Hepatocyte (in vitro differentiated cells): ENCODE measurements around the gene SNRNP25. TPM values are rescaled to one million over a fixed set of nuclear protein-coding genes. Genes with fewer than 3 reads are reported as not detected.
A peak's percentile ranks its signal among the peaks of the same experiment; 100 is the strongest.

Experiments used
- DNase-seq: peaks from one replicate; pipeline ENCODE4 v3.0.0-alpha.2; 2016; ENCODE audit warnings: low spot score
- H2AFZ ChIP-seq: fragments of 200-600 bp; sonication (generic); 2 replicates; pipeline ENCODE4 v1.6.0; 2016; ENCODE audit warnings: antibody characterized with exemption, mild to moderate bottlenecking
- H3K27ac ChIP-seq: fragments of 200-600 bp; sonication (generic); 2 replicates; pipeline ENCODE4 v1.5.1; 2016; ENCODE audit warnings: mild to moderate bottlenecking
- H3K27me3 ChIP-seq: fragments of 200-600 bp; sonication (generic); 2 replicates; pipeline ENCODE4 v1.6.1; 2016
- H3K36me3 ChIP-seq: fragments of 200-600 bp; sonication (generic); replicated peaks from 2 replicates; pipeline ENCODE4 v1.5.1; 2016; ENCODE audit warnings: low read depth; ENCODE audit not compliant: insufficient read depth
- H3K4me1 ChIP-seq: fragments of 200-600 bp; sonication (generic); 2 replicates; pipeline ENCODE4 v1.5.1; 2016; ENCODE audit warnings: mild to moderate bottlenecking, moderate library complexity; ENCODE audit not compliant: insufficient read depth
- H3K4me2 ChIP-seq: fragments of 200-600 bp; sonication (generic); 2 replicates; pipeline ENCODE4 v1.6.0; 2016
- H3K4me3 ChIP-seq: fragments of 200-600 bp; sonication (generic); 2 replicates; pipeline ENCODE4 v1.5.1; 2016; ENCODE audit warnings: mild to moderate bottlenecking
- H3K79me2 ChIP-seq: fragments of 200-600 bp; sonication (generic); 2 replicates; pipeline ENCODE4 v1.6.0; 2017; ENCODE audit warnings: mild to moderate bottlenecking
- H3K9me2 ChIP-seq: fragments of 200-600 bp; sonication (generic); replicated peaks from 2 replicates; pipeline ENCODE4 v1.6.0; 2017; ENCODE audit warnings: mild to moderate bottlenecking; ENCODE audit not compliant: insufficient read depth
- H3K9me3 ChIP-seq: fragments of 200-600 bp; sonication (generic); 2 replicates; pipeline ENCODE4 v1.5.1; 2016; ENCODE audit warnings: low read depth, mild to moderate bottlenecking
- H4K20me1 ChIP-seq: fragments of 200-600 bp; sonication (generic); 2 replicates; pipeline ENCODE4 v1.6.0; 2016; ENCODE audit warnings: mild to moderate bottlenecking; ENCODE audit not compliant: insufficient read depth, poor library complexity, severe bottlenecking
- CTCF ChIP-seq: fragments of 200-600 bp; sonication (generic); IDR thresholded peaks from 2 replicates; pipeline ENCODE4 v1.5.1; 2016; ENCODE audit warnings: antibody characterized with exemption, mild to moderate bottlenecking; ENCODE audit not compliant: poor library complexity
- EZH2 ChIP-seq: fragments of 200-600 bp; sonication (generic); IDR thresholded peaks from 2 replicates; pipeline ENCODE4 v1.6.1; 2016; ENCODE audit warnings: antibody characterized with exemption, mild to moderate bottlenecking, borderline replicate concordance
- EZH2phosphoT487 ChIP-seq: fragments of 200-600 bp; sonication (generic); IDR thresholded peaks from one replicate; pipeline ENCODE4 v1.6.1; 2018; ENCODE audit warnings: antibody characterized with exemption, mild to moderate bottlenecking, low read depth, moderate library complexity; ENCODE audit not compliant: unreplicated experiment, severe bottlenecking
- WGBS: methylation state at CpG from one replicate; pipeline ENCODE4 v1.1.6; 2016; ENCODE audit warnings: low lambda C conversion rate; ENCODE audit errors: missing lambda C conversion rate; 5-methylcytosine and 5-hydroxymethylcytosine counted together
- polyA plus RNA-seq: library from polyadenylated mRNA; unstranded; fragments of >200 nt; fragmentation: Nextera tagmentation; extraction: Ambion mirVana; gene quantifications from 2 replicates; pipeline ENCODE4 v1.2.1, GENCODE V29; 2016
- total RNA-seq: library from RNA; depleted of rRNA; stranded (reverse); fragments of >200 nt; gene quantifications from 2 replicates; pipeline ENCODE4 v1.2.3, GENCODE V29; 2014

SNRNP25 gene
- total and polyA plus RNA-seq, 2 experiments from 2014 or later = 18.3 to 35.3 TPM

DNA sequence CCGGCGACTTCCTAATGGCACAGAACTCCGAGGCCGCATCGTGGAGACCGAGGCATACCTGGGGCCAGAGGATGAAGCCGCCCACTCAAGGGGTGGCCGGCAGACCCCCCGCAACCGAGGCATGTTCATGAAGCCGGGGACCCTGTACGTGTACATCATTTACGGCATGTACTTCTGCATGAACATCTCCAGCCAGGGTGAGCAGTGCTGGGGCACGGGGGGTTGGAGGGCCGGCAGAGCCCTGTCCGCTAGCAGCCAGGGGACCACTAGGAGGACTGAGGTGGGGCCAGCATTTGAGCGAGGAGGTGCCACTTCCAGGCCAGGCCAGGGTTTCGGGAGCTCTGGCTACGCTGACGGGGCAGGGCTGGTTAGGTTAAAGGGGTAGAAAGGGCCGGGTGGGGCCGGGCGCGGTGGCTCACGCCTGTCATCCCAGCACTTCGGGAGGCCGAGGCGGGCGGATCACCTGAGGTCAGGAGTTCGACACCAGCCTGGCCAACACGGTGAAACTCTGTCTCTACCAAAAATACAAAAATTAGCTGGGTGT is 29.5 kb downstream of the SNRNP25 start:
- Histone ChIP-seq H3K79me2 (peaks cover 7% of the 10 kb centered on the region), H3K4me1 (peaks cover 6% of the 10 kb centered on the region), H3K4me2 (no peak overlapping the region), H3K27me3 (no peaks in the 10 kb centered on the region), H3K9me2 (no peaks in the 10 kb centered on the region), H3K36me3 (no peaks in the 10 kb centered on the region), H2AFZ (no peak overlapping the region), H3K27ac (no peak overlapping the region), H4K20me1 (no peaks in the 10 kb centered on the region), H3K9me3 (no peaks in the 10 kb centered on the region), H3K4me3 (no peak overlapping the region)
- 96% methylated on average over 31 of the region's 31 CpGs for WGBS
- DNase-seq = no peak
- no peak for TF ChIP-seq EZH2
- no peak for TF ChIP-seq CTCF
- TF ChIP-seq EZH2phosphoT487 = no peak

- Histone ChIP-seq H3K4me1 (peaks cover 1% of the 10 kb centered on the region), H3K4me3 (no peak overlapping the region), H2AFZ (no peak overlapping the region), H3K36me3 (no peaks in the 10 kb centered on the region), H3K27me3 (no peaks in the 10 kb centered on the region), H4K20me1 (no peaks in the 10 kb centered on the region), H3K9me2 (no peaks in the 10 kb centered on the region), H3K9me3 (no peaks in the 10 kb centered on the region), H3K79me2 (peaks cover 2% of the 10 kb centered on the region), H3K4me2 (no peak overlapping the region), H3K27ac (no peak overlapping the region)
- TF ChIP-seq CTCF (no peak), EZH2phosphoT487 (no peak), EZH2 (no peak)
- DNase-seq = no peak
- WGBS = 78% methylated on average over 21 of the region's 21 CpGs
Observed at GRCh38 chr16:83781-84615, 30.4 kb downstream of the SNRNP25 start.

DNA sequence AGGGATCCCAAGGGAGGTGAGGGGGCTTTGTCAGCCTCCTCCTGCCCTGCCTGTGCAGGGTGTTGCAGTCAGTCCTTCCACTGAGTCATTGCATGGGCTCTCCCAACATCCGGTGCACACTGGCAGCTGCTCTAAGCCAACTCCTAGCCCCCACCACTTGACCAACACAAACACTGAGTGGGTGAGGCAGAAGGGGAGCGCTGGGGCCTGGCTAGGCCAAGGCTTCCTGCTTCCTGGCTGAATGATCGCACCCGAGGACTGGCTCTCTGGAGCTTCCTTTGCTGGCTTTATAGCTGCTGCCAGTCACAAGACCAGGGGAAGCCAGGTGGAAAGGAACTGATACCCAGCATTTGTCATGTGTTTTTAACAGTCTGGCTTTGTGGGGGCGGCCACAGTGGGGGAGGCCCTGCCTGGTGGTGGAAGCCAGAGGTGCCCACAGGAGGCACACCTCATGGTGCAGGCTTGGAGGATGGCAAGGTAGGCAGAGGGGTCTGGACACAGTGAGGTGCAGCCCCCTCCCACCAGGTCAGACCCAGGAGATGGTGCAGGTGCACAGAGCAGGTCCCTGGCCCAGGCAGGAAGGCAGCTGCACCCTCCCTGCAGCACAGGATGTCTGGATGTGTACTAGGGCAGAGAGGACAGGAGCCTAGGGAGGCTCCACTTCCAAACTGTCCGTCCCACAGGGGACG is 31.2 kb downstream of the SNRNP25 start:
- Histone ChIP-seq H3K9me3 (no peaks in the 10 kb centered on the region), H3K27ac (peak overlapping the region; percentile 16), H3K79me2 (no peaks in the 10 kb centered on the region), H3K4me2 (no peak overlapping the region), H3K27me3 (no peaks in the 10 kb centered on the region), H3K4me3 (no peak overlapping the region), H2AFZ (no peak overlapping the region), H3K36me3 (no peaks in the 10 kb centered on the region), H4K20me1 (no peaks in the 10 kb centered on the region), H3K4me1 (no peaks in the 10 kb centered on the region), H3K9me2 (no peaks in the 10 kb centered on the region)
- WGBS = 83% methylated on average over 7 of the region's 7 CpGs
- DNase-seq = no peak
- TF ChIP-seq EZH2phosphoT487 (no peak), CTCF (no peak), EZH2 (no peak)
